HFF-Myc (cell line): Measurements from ENCODE around the gene SH3PXD2A.
A peak's percentile ranks its signal among the peaks of the same experiment; 100 is the strongest.

Experiments used
- DNase-seq: peaks from one replicate; pipeline ENCODE4 v3.0.0-alpha.2; 2011; ENCODE audit warnings: low read depth; ENCODE audit errors: extremely low read depth
- H3K4me3 ChIP-seq: replicated peaks from 2 replicates; pipeline ENCODE4 v1.5.1; 2011; ENCODE audit warnings: low read depth, mild to moderate bottlenecking, control low read depth, low read length
- TF ChIP-seq, protein P1 (sequence below): IDR thresholded peaks from 2 replicates; pipeline ENCODE4 v1.5.1; 2012; ENCODE audit warnings: mild to moderate bottlenecking, low read depth, low read length, control low read depth; ENCODE audit errors: missing control alignments

Gene SH3PXD2A

DNA sequence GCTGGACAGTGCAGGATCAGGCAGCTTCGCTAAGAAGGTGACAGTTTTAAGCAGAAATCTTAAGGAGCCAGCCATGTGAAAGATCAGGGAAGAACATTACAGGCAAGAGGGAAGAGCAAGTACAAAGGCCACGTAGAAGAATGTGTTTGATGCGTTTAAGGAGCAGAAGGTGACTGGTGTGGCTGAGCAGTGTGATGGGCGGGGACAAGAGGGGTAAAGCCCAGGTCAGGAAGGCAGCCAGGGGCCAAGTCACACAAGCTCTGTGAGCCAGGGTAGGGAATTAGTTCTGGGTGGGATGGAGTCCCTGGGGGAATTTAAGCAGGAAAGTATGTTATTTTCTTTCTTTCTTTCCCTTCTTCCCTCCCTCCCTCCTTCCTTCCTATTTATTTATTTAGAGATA, 166.9 kb downstream of the SH3PXD2A start:
- DNase-seq = no peak
- H3K4me3 ChIP-seq = no peak overlapping the region
- TF ChIP-seq, protein P1, sequence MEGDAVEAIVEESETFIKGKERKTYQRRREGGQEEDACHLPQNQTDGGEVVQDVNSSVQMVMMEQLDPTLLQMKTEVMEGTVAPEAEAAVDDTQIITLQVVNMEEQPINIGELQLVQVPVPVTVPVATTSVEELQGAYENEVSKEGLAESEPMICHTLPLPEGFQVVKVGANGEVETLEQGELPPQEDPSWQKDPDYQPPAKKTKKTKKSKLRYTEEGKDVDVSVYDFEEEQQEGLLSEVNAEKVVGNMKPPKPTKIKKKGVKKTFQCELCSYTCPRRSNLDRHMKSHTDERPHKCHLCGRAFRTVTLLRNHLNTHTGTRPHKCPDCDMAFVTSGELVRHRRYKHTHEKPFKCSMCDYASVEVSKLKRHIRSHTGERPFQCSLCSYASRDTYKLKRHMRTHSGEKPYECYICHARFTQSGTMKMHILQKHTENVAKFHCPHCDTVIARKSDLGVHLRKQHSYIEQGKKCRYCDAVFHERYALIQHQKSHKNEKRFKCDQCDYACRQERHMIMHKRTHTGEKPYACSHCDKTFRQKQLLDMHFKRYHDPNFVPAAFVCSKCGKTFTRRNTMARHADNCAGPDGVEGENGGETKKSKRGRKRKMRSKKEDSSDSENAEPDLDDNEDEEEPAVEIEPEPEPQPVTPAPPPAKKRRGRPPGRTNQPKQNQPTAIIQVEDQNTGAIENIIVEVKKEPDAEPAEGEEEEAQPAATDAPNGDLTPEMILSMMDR = no peak

DNA sequence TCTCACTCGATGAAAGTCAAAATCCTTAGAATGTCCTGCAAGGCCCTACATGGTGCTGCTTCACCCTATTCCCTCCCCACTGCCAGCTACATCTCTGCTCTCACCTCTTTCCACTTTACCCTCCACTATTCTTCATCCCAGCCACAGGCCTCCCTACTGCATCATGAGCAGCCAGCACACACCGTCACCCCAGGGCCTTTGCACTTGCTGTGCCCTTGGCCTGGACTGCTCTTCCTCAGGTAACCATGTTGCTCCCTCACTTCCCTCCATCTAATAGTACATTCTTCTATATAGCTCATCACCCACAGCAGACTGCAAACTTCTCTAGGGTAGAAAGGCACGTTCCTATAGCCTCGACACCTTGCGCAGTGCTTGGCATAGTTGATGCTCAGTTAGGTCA, 167.7 kb downstream of the SH3PXD2A start:
- TF ChIP-seq, protein P1 = no peak
- no peak for DNase-seq
- no peak overlapping the region for H3K4me3 ChIP-seq

DNA sequence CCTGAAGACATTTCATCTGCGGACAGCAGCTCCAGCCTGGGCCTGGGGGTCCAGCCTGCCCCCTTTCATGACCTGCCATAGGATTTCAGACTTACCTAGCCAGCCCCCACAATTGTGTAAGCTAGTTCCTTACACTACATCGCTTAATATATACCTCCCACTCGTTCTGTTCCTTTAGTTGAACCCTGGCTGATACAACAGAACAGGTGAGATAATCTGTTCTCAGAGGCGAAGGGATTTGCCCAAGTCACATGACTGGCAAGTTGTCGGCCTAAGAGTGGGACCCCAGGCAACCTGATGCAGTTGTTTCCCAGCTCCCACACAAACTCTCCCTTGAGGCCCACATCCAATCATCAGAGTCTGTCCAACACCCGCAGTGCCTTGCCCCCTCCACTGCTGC, 168.2 kb downstream of the SH3PXD2A start:
- TF ChIP-seq, protein P1 = no peak
- DNase-seq = no peak
- H3K4me3 ChIP-seq = no peak overlapping the region

DNA sequence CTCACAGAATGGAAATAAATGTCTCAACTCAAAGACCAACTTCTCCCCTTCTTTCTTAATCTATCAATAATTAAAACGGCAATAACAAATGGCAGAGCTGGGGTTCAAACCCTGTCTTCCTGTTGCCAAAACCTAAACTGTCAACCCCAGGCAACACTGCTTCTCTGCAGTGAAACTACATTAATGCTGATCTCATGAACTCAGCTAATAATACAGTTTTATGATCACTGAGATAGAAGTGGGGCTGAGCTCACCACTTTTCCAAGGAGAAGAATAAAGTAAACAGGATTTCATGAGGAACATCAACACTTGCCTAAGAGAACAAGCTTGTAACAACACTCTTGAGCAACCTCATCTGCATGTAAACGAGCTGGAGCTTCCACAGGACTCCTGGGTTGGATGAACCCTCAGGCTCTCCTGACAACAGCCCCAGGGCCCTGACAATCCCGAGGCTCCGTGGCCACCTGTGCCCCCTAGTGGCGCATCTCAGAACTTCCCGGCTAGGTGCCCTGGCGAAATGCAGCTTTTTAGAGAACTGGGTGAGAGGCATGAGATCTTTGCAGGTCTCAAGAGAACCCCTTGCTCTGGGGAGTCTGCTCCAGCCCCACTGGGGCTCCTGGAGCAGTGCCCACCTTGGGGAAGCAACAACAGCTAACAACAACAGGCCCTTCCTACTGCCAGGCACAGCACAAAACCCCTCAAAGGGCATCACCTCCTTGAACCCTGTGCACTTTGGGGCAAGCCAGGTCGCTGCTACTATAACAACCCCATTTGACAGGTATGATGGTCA, 169.3 kb downstream of the SH3PXD2A start:
- no peak overlapping the region for H3K4me3 ChIP-seq
- DNase-seq = no peak
- TF ChIP-seq, protein P1 = peak; percentile 99

DNA sequence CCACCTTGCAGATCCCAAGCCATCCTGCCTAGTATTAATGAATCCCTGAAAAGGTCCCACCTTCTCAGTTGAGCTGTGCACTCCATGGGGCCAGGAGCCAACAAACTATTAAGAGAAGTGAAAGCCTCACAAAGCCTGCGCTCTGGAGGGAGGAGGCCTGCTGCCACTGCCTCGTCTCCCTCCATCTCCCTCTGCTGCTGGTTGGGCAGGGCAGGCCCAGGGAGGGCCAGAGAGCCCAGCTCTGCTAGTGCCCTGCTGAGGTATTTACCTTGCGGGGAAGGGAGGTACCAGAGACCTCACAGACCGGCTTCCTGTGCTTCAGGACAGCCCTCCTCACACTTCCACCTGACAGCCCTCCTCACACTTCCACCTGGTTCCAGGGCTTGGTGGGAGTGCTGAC, 171.5 kb downstream of the SH3PXD2A start:
- DNase-seq = no peak
- H3K4me3 ChIP-seq = no peak overlapping the region
- TF ChIP-seq, protein P1 = no peak

DNA sequence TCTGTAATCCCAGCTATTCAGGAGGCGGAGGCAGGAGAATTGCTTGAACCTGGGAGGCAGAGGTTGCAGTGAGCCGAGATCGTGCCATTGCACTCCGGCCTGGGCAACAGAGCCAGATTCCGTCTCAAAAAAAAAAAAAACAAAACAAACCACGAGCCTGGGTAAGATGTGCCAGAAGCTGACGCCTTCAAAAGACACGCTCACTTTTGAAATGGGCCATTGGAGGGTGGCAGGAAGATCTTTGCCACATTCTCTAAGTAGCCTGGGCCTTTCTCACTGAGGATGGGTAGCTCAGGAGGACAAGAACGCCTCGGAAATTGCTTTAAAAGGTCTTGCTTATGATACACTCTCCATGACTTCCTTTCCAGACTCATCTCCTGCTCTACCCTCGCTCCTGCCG, 172.7 kb downstream of the SH3PXD2A start:
- TF ChIP-seq, protein P1 = no peak
- no peak overlapping the region for H3K4me3 ChIP-seq
- DNase-seq = no peak
